Activated T-cell treated with anti-CD3 and anti-CD28 coated beads, Interleukin-2, amount 50 U/mL, for 4 hours (primary cell): ENCODE results near the gene MBD6. TPM values are rescaled to one million over a fixed set of nuclear protein-coding genes. Genes with fewer than 3 reads are reported as not detected.
"Not testable (repeated sequence)": the region's sequence is repeated elsewhere in the genome, so short reads cannot be mapped to it uniquely, and the experiment has no call there.

ENCODE experiments used
- ATAC-seq, 2 donors: fragments of 200-7000 bp; cut with Tn5 transposase; one replicate each; pipeline ENCODE4 v1.10.0; 2021
- DNase-seq: peaks from one replicate; pipeline ENCODE4 v3.0.0-alpha.2; 2020
- H3K27me3 Mint-ChIP-seq: one replicate; pipeline ENCODE4 v1.8.0; 2021; ENCODE audit warnings: low read depth, mixed read lengths
- H3K36me3 Mint-ChIP-seq: one replicate; pipeline ENCODE4 v1.8.0; 2022; ENCODE audit warnings: mixed read lengths; ENCODE audit not compliant: insufficient read depth
- H3K4me1 Mint-ChIP-seq: one replicate; pipeline ENCODE4 v1.8.0; 2021; ENCODE audit warnings: low read depth, mixed read lengths
- H3K4me3 Mint-ChIP-seq: one replicate; pipeline ENCODE4 v1.8.0; 2021; ENCODE audit warnings: mild to moderate bottlenecking, moderate library complexity, mixed read lengths
- H3K9me3 Mint-ChIP-seq: one replicate; pipeline ENCODE4 v1.8.0; 2021; ENCODE audit warnings: mixed read lengths
- total RNA-seq, 3 donors: library from RNA; stranded (reverse); gene quantifications; one replicate each; pipeline ENCODE4 v1.2.1, GENCODE V29; 2021

The MBD6 gene
- total RNA-seq, 3 donors from 2014 or later, result 56.3 to 59.4 (median 57.5) TPM

- Mint-ChIP-seq H3K4me1 (peaks cover 48% of the 10 kb centered on the region), H3K9me3 (no peaks in the 10 kb centered on the region), H3K36me3 (peaks cover 6% of the 10 kb centered on the region), H3K27me3 (no peaks in the 10 kb centered on the region), H3K4me3 (no peak overlapping the region)
- ATAC-seq (no peak), DNase-seq (no peak)
These were observed 39.2 kb upstream of the MBD6 start for GRCh38 chr12:57483466-57483865.

- H3K27me3 Mint-ChIP-seq, result no peaks in the 10 kb centered on the region
- H3K36me3 Mint-ChIP-seq, result peaks cover 22% of the 10 kb centered on the region
- no peaks in the 10 kb centered on the region for H3K9me3 Mint-ChIP-seq
- H3K4me1 Mint-ChIP-seq, result peaks cover 41% of the 10 kb centered on the region
- no peak for ATAC-seq
- H3K4me3 Mint-ChIP-seq, result no peak overlapping the region
- no peak for DNase-seq
These were observed 36.9 kb upstream of the MBD6 start for GRCh38 chr12:57485695-57486094.

- Mint-ChIP-seq H3K27me3 (no peaks in the 10 kb centered on the region), H3K9me3 (no peaks in the 10 kb centered on the region), H3K4me3 (no peak overlapping the region), H3K4me1 (peaks cover 35% of the 10 kb centered on the region), H3K36me3 (peaks cover 30% of the 10 kb centered on the region)
- ATAC-seq (no peak), DNase-seq (no peak)
These were observed 35.5 kb upstream of the MBD6 start for GRCh38 chr12:57487055-57487596.

GRCh38 chr12:57487597-57488401 lies 34.8 kb upstream of the MBD6 start, which contains the start of gene MARS1:
Gene MARS1 (plus strand): TSS chr12:57488068. CDS start chr12:57488091, 23 bp downstream.
- no peaks in the 10 kb centered on the region for H3K9me3 Mint-ChIP-seq
- peaks cover 35% of the 10 kb centered on the region for H3K4me1 Mint-ChIP-seq

GRCh38 chr12:57488402-57489156 lies 34.0 kb upstream of the MBD6 start:
- H3K27me3 Mint-ChIP-seq, result no peaks in the 10 kb centered on the region
- no peaks in the 10 kb centered on the region for H3K9me3 Mint-ChIP-seq
- peaks cover 30% of the 10 kb centered on the region for H3K4me1 Mint-ChIP-seq
- DNase-seq, result no peak
- H3K36me3 Mint-ChIP-seq, result peaks cover 31% of the 10 kb centered on the region
- H3K4me3 Mint-ChIP-seq, result peak overlapping the region; percentile 98
- peak; percentile 5 to 10 for ATAC-seq

More at GRCh38 chr12:57487597-57488401, 34.8 kb upstream of the MBD6 start, which contains the start of gene MARS1:
- DNase-seq (peak; percentile 87), ATAC-seq (peak; percentile 98 to 99)
- Mint-ChIP-seq H3K27me3 (no peaks in the 10 kb centered on the region), H3K36me3 (peaks cover 33% of the 10 kb centered on the region), H3K4me3 (peak within 1 kb of the TSS; percentile 98)

- H3K4me3 Mint-ChIP-seq, result peak overlapping the region; percentile 98
- no peak for DNase-seq
- peaks cover 31% of the 10 kb centered on the region for H3K36me3 Mint-ChIP-seq
- peaks cover 30% of the 10 kb centered on the region for H3K4me1 Mint-ChIP-seq
- no peaks in the 10 kb centered on the region for H3K27me3 Mint-ChIP-seq
- ATAC-seq, result no peak
- no peaks in the 10 kb centered on the region for H3K9me3 Mint-ChIP-seq
These were observed 33.4 kb upstream of the MBD6 start for GRCh38 chr12:57489157-57489641.

- Mint-ChIP-seq H3K4me1 (peaks cover 30% of the 10 kb centered on the region), H3K4me3 (peak overlapping the region; percentile 98), H3K36me3 (peaks cover 34% of the 10 kb centered on the region), H3K9me3 (no peaks in the 10 kb centered on the region), H3K27me3 (no peaks in the 10 kb centered on the region)
- DNase-seq (no peak), ATAC-seq (no peak)
These were observed 32.5 kb upstream of the MBD6 start for GRCh38 chr12:57490126-57490525.

- ATAC-seq, result no peak
- Mint-ChIP-seq H3K36me3 (peaks cover 38% of the 10 kb centered on the region), H3K9me3 (no peaks in the 10 kb centered on the region), H3K4me1 (peaks cover 30% of the 10 kb centered on the region), H3K4me3 (peak overlapping the region; percentile 59), H3K27me3 (no peaks in the 10 kb centered on the region)
- no peak for DNase-seq
These were observed 31.0 kb upstream of the MBD6 start for GRCh38 chr12:57491393-57492280.

GRCh38 chr12:57495051-57495701 lies 27.4 kb upstream of the MBD6 start:
- H3K27me3 Mint-ChIP-seq, DNase-seq, H3K9me3 Mint-ChIP-seq, H3K4me3 Mint-ChIP-seq, ATAC-seq: not testable (repeated sequence)
- H3K36me3 Mint-ChIP-seq, result peaks cover 43% of the 10 kb centered on the region
- peaks cover 15% of the 10 kb centered on the region for H3K4me1 Mint-ChIP-seq

GRCh38 chr12:57496822-57497221 lies 25.8 kb upstream of the MBD6 start:
- peaks cover 8% of the 10 kb centered on the region for H3K4me1 Mint-ChIP-seq
- no peak overlapping the region for H3K4me3 Mint-ChIP-seq
- no peaks in the 10 kb centered on the region for H3K27me3 Mint-ChIP-seq
- ATAC-seq (peak; percentile 23 to 38), DNase-seq (no peak)
- no peaks in the 10 kb centered on the region for H3K9me3 Mint-ChIP-seq
- H3K36me3 Mint-ChIP-seq, result peaks cover 48% of the 10 kb centered on the region

GRCh38 chr12:57497223-57498131 lies 25.1 kb upstream of the MBD6 start:
- H3K4me3 Mint-ChIP-seq, result no peak overlapping the region
- H3K4me1 Mint-ChIP-seq, result peaks cover 8% of the 10 kb centered on the region
- H3K27me3 Mint-ChIP-seq, result no peaks in the 10 kb centered on the region
- H3K9me3 Mint-ChIP-seq, result no peaks in the 10 kb centered on the region
- DNase-seq (no peak), ATAC-seq (no peak)
- peaks cover 52% of the 10 kb centered on the region for H3K36me3 Mint-ChIP-seq

- DNase-seq (no peak), ATAC-seq (no peak)
- peaks cover 46% of the 10 kb centered on the region for H3K36me3 Mint-ChIP-seq
- no peaks in the 10 kb centered on the region for H3K27me3 Mint-ChIP-seq
- H3K4me1 Mint-ChIP-seq, result peaks cover 6% of the 10 kb centered on the region
- H3K9me3 Mint-ChIP-seq, result no peaks in the 10 kb centered on the region
- H3K4me3 Mint-ChIP-seq, result no peak overlapping the region
These were observed 24.5 kb upstream of the MBD6 start for GRCh38 chr12:57498132-57498502.
